HG03469 (cell line): ENCODE data around the gene MOV10L1.
"Not testable (repeated sequence)": the region's sequence is repeated elsewhere in the genome, so short reads cannot be mapped to it uniquely, and the experiment has no call there.

Experiments
- ATAC-seq: cut with Tn5 transposase; IDR thresholded peaks from one replicate; pipeline ENCODE4 v1.9.1; 2021; ENCODE audit warnings: mild to moderate bottlenecking, moderate library complexity, moderate number of reproducible peaks; ENCODE audit not compliant: unreplicated experiment

MOV10L1 gene

GRCh38 chr22:50199829-50200460 is 110.1 kb downstream of the MOV10L1 start:
- no peak for ATAC-seq

GRCh38 chr22:50200461-50201190 is 110.8 kb downstream of the MOV10L1 start, which contains the start of gene SELENOO:
Gene SELENOO (plus strand): TSS chr22:50201011. CDS start chr22:50201037, 26 bp downstream.
- no peak for ATAC-seq

- ATAC-seq: no peak
Measured at GRCh38 chr22:50201191-50202129, 111.7 kb downstream of the MOV10L1 start.

GRCh38 chr22:50202130-50202666 is 112.4 kb downstream of the MOV10L1 start:
- ATAC-seq: no peak

- no peak for ATAC-seq
Measured at GRCh38 chr22:50203288-50203687, 113.5 kb downstream of the MOV10L1 start.

- no peak for ATAC-seq
Measured at GRCh38 chr22:50204571-50204970, 114.8 kb downstream of the MOV10L1 start.

- ATAC-seq: not testable (repeated sequence)
Measured at GRCh38 chr22:50204998-50205397, 115.2 kb downstream of the MOV10L1 start.

- no peak for ATAC-seq
Measured at GRCh38 chr22:50205781-50206569, 116.2 kb downstream of the MOV10L1 start.

GRCh38 chr22:50206599-50206998 is 116.8 kb downstream of the MOV10L1 start:
- ATAC-seq: no peak

GRCh38 chr22:50207383-50208140 is 117.8 kb downstream of the MOV10L1 start:
- no peak for ATAC-seq

- ATAC-seq: no peak
Measured at GRCh38 chr22:50208430-50208938, 118.7 kb downstream of the MOV10L1 start.

GRCh38 chr22:50208939-50209892 is 119.4 kb downstream of the MOV10L1 start:
- ATAC-seq: no peak

- no peak for ATAC-seq
Measured at GRCh38 chr22:50209893-50210292, 120.1 kb downstream of the MOV10L1 start.

- ATAC-seq: no peak
Measured at GRCh38 chr22:50210378-50211139, 120.8 kb downstream of the MOV10L1 start.

- no peak for ATAC-seq
Measured at GRCh38 chr22:50211147-50211546, 121.3 kb downstream of the MOV10L1 start.
